ENCODE results near the gene QPCT.
"Not testable (repeated sequence)": the region's sequence is repeated elsewhere in the genome, so short reads cannot be mapped to it uniquely, and the experiment has no call there.

The QPCT gene

GRCh38 chr2:37394796-37395555 is 50.5 kb downstream of the QPCT start:
- no peak for DNase-seq

GRCh38 chr2:37396890-37397565 is 52.6 kb downstream of the QPCT start:
- DNase-seq: no peak

GRCh38 chr2:37398990-37399389 is 54.6 kb downstream of the QPCT start:
- no peak for DNase-seq

GRCh38 chr2:37400041-37400440 is 55.6 kb downstream of the QPCT start:
- DNase-seq: no peak

- DNase-seq: no peak
Measured at GRCh38 chr2:37402636-37403035, 58.2 kb downstream of the QPCT start.

- DNase-seq: no peak
Measured at GRCh38 chr2:37405781-37406180, 61.4 kb downstream of the QPCT start.

- no peak for DNase-seq
Measured at GRCh38 chr2:37412231-37412630, 67.8 kb downstream of the QPCT start.

- DNase-seq: not testable (repeated sequence)
Measured at GRCh38 chr2:37413911-37414469, 69.6 kb downstream of the QPCT start.

GRCh38 chr2:37414470-37414949 is 70.1 kb downstream of the QPCT start:
- peak; percentile 46 for DNase-seq

- DNase-seq: no peak
Measured at GRCh38 chr2:37415128-37415820, 70.8 kb downstream of the QPCT start.

- no peak for DNase-seq
Measured at GRCh38 chr2:37417321-37417720, 72.9 kb downstream of the QPCT start.

- DNase-seq: no peak
Measured at GRCh38 chr2:37418956-37419355, 74.5 kb downstream of the QPCT start.

GRCh38 chr2:37421686-37422085 is 77.3 kb downstream of the QPCT start:
- no peak for DNase-seq

- DNase-seq: no peak
Measured at GRCh38 chr2:37422816-37423215, 78.4 kb downstream of the QPCT start.

Measured in DMS 273 treated with DMSO at 0.1 percent for 48 hours (cell line).